Upper lobe of left lung (tissue), 6 donors: ENCODE measurements around the gene LYSMD1. TPM values are rescaled to one million over a fixed set of nuclear protein-coding genes. Genes with fewer than 3 reads are reported as not detected.

ENCODE experiments used
- ATAC-seq, 2 donors: fragments of 200-7000 bp; cut with Tn5 transposase; one replicate each; pipeline ENCODE4 v1.9.1; 2022; ENCODE audit warnings: mild to moderate bottlenecking in 2 of 2, moderate library complexity in 2 of 2; ENCODE audit not compliant: low FRiP score in 2 of 2
- DNase-seq, 2 donors: peaks; one replicate each; pipeline ENCODE4 v3.0.0-alpha.2; 2019 to 2020
- H3K27ac ChIP-seq, 4 donors: fragments of 200-600 bp; sonication (generic); one replicate each; pipeline ENCODE4 v1.5.1; 2016 to 2019
- H3K27me3 ChIP-seq, 4 donors: fragments of 200-600 bp; sonication (generic); one replicate each; pipeline ENCODE4 v1.5.1; 2017 to 2019
- H3K36me3 ChIP-seq, 4 donors: fragments of 200-600 bp; sonication (generic); one replicate each; pipeline ENCODE4 v1.5.1; 2016 to 2019
- H3K4me1 ChIP-seq, 4 donors: fragments of 200-600 bp; sonication (generic); one replicate each; pipeline ENCODE4 v1.5.1; 2018 to 2019
- H3K4me3 ChIP-seq, 4 donors: fragments of 200-600 bp; sonication (generic); one replicate each; pipeline ENCODE4 v1.5.1; 2017 to 2019; ENCODE audit warnings: mild to moderate bottlenecking in 2 of 4, moderate library complexity in 1 of 4
- H3K9me3 ChIP-seq, 4 donors: fragments of 200-600 bp; sonication (generic); one replicate each; pipeline ENCODE4 v1.5.1; 2018 to 2019
- CTCF ChIP-seq, 6 experiments: fragments of 450-650 bp in 4 of 6; fragments of 200-600 bp in 2 of 6; sonication (generic) in 2 of 6; IDR thresholded peaks; one replicate each; pipeline ENCODE4 v1.5.1; 2016 to 2019; ENCODE audit warnings: antibody characterized with exemption in 6 of 6
- EP300 ChIP-seq, 4 donors: sonication (generic); formaldehyde crosslinking; IDR thresholded peaks; one replicate each; pipeline ENCODE4 v1.5.1; 2017; ENCODE audit warnings: antibody characterized with exemption in 4 of 4, control low read depth in 2 of 4
- POLR2A ChIP-seq, 4 donors: fragments of 450-650 bp; IDR thresholded peaks; one replicate each; pipeline ENCODE4 v1.5.1; 2016 to 2017; ENCODE audit warnings: antibody characterized with exemption in 4 of 4, mild to moderate bottlenecking in 2 of 4
- POLR2AphosphoS5 ChIP-seq, 2 donors: sonication (generic); formaldehyde crosslinking; IDR thresholded peaks; one replicate each; pipeline ENCODE4 v1.5.1; 2017; ENCODE audit warnings: antibody characterized with exemption in 2 of 2
- WGBS, 2 donors: methylation state at CpG; one replicate each; pipeline ENCODE4 v1.1.5; 2017 to 2018; 5-methylcytosine and 5-hydroxymethylcytosine counted together
- total RNA-seq, 6 donors: library from RNA; depleted of rRNA in 4 of 6; stranded (reverse); fragments of >200 nt in 4 of 6; gene quantifications; one replicate each; pipeline versions ENCODE4 v1.1.0 to v1.2.1, GENCODE V29; 2016 to 2021
- donor health status: DM: no; HTN: no; CAD: no; lungs with moderate emphysema.
- donor health status: DM: no; HTN: yes; CAD: no; lungs with severe emphysema.

Gene LYSMD1
- total RNA-seq, 6 donors from 2014 or later = 2.2 to 16.8 (median 6.2) TPM

GRCh38 chr1:151143986-151144385 lies 21.7 kb downstream of the LYSMD1 start:
- Histone ChIP-seq H3K36me3 (peaks cover 0 to 4% (median 2%) of the 10 kb centered on the region in 4 donors), H3K4me1 (peaks cover 21 to 28% (median 25%) of the 10 kb centered on the region in 4 donors), H3K4me3 (no peak overlapping the region), H3K27me3 (no peaks in the 10 kb centered on the region), H3K27ac (no peak overlapping the region), H3K9me3 (no peaks in the 10 kb centered on the region)
- 66 to 68% methylated on average over 5 of the region's 5 CpGs for WGBS, 2 donors
- ATAC-seq (no peak), DNase-seq (no peak)
- no peak for TF ChIP-seq POLR2AphosphoS5 (IDR thresholded peaks at IDR 0.05)
- no peak for TF ChIP-seq EP300 (IDR thresholded peaks at IDR 0.05)
- no peak for TF ChIP-seq POLR2A (IDR thresholded peaks at IDR 0.05)
- TF ChIP-seq CTCF (IDR thresholded peaks at IDR 0.05) = no peak

- 72 to 76% methylated on average over 7 of the region's 7 CpGs for WGBS, 2 donors
These were observed 22.7 kb downstream of the LYSMD1 start for GRCh38 chr1:151143057-151143435.

GRCh38 chr1:151142411-151143056 lies 23.2 kb downstream of the LYSMD1 start:
- WGBS, 2 donors = 69 to 89% methylated on average over 4 to 5 of the region's 5 CpGs
- peaks cover 0 to 4% (median 2%) of the 10 kb centered on the region in 4 donors for H3K36me3 ChIP-seq
- no peak for ATAC-seq
- H3K27ac ChIP-seq = no peak overlapping the region
- peaks cover 21 to 28% (median 24%) of the 10 kb centered on the region in 4 donors for H3K4me1 ChIP-seq
- no peak overlapping the region for H3K4me3 ChIP-seq
- TF ChIP-seq EP300 (IDR thresholded peaks at IDR 0.05) = no peak
- no peak for TF ChIP-seq CTCF (IDR thresholded peaks at IDR 0.05)
- no peak for TF ChIP-seq POLR2A (IDR thresholded peaks at IDR 0.05)
- no peak for TF ChIP-seq POLR2AphosphoS5 (IDR thresholded peaks at IDR 0.05)
- H3K9me3 ChIP-seq = no peaks in the 10 kb centered on the region
- H3K27me3 ChIP-seq = no peaks in the 10 kb centered on the region
- no peak for DNase-seq

More at GRCh38 chr1:151143057-151143435, 22.7 kb downstream of the LYSMD1 start:
- no peak overlapping the region for H3K27ac ChIP-seq
- no peaks in the 10 kb centered on the region for H3K27me3 ChIP-seq
- H3K4me1 ChIP-seq = peaks cover 21 to 28% (median 25%) of the 10 kb centered on the region in 4 donors
- H3K36me3 ChIP-seq = peaks cover 0 to 4% (median 2%) of the 10 kb centered on the region in 4 donors
- no peak for DNase-seq
- no peak for ATAC-seq
- no peak overlapping the region for H3K4me3 ChIP-seq
- no peak for TF ChIP-seq EP300 (IDR thresholded peaks at IDR 0.05)
- TF ChIP-seq CTCF (IDR thresholded peaks at IDR 0.05) = no peak
- no peak for TF ChIP-seq POLR2A (IDR thresholded peaks at IDR 0.05)
- TF ChIP-seq POLR2AphosphoS5 (IDR thresholded peaks at IDR 0.05) = no peak
- no peaks in the 10 kb centered on the region for H3K9me3 ChIP-seq

- Histone ChIP-seq H3K27me3 (no peaks in the 10 kb centered on the region), H3K9me3 (no peaks in the 10 kb centered on the region), H3K4me3 (no peak overlapping the region), H3K27ac (no peak overlapping the region), H3K4me1 (no peaks in the 10 kb centered on the region), H3K36me3 (peaks cover 0 to 20% (median 5%) of the 10 kb centered on the region in 4 donors)
- TF ChIP-seq EP300 (IDR thresholded peaks at IDR 0.05) (no peak), POLR2A (IDR thresholded peaks at IDR 0.05) (no peak), POLR2AphosphoS5 (IDR thresholded peaks at IDR 0.05) (no peak), CTCF (IDR thresholded peaks at IDR 0.05) (no peak)
- DNase-seq = no peak
- no peak for ATAC-seq
- WGBS, 2 donors = 98 to 100% methylated on average over 6 to 7 of the region's 7 CpGs
These were observed 27.9 kb downstream of the LYSMD1 start for GRCh38 chr1:151137789-151138188.
